Measurements from ENCODE around the gene CBX4. TPM values are rescaled to one million over a fixed set of nuclear protein-coding genes. Genes with fewer than 3 reads are reported as not detected.

The CBX4 gene
- total and polyA plus RNA-seq, 2 of the 13 experiments (the other 11 are each of a cell fraction or from before 2014, with no cell fraction given): 25.8 to 50.8 TPM

GRCh38 chr17:79803997-79804855, 35.0 kb downstream of the CBX4 start (continued):
- TF ChIP-seq KIAA2018 (CRISPR knock-in tag; IDR thresholded peaks at IDR 0.05; ENCODE audit: borderline replicate concordance) (0 out of 2 replicates have a peak, but pooled peaks have one; percentile 68), ZBTB7A (CRISPR knock-in tag; IDR thresholded peaks at IDR 0.05) (peak; percentile 87), MED1 (CRISPR knock-in tag; IDR thresholded peaks at IDR 0.05) (no peak; the same call in 1 of the 2 replicates), ADNP (CRISPR knock-in tag; IDR thresholded peaks at IDR 0.05) (no peak), RBFOX2 (IDR thresholded peaks at IDR 0.05; ENCODE audit: low read depth, low read length) (peak; percentile 60), ZNF33A (CRISPR knock-in tag; IDR thresholded peaks at IDR 0.05; ENCODE audit: borderline replicate concordance) (0 out of 2 replicates have a peak, but pooled peaks have one; percentile 84), ZNF576 (CRISPR knock-in tag; IDR thresholded peaks at IDR 0.05) (peak; percentile 85; the same call in 1 of the 2 replicates), ZNF335 (CRISPR knock-in tag; IDR thresholded peaks at IDR 0.05) (no peak), SIX1 (CRISPR knock-in tag; IDR thresholded peaks at IDR 0.05; ENCODE audit: borderline replicate concordance) (no peak), PBX3 (CRISPR knock-in tag; IDR thresholded peaks at IDR 0.05; ENCODE audit: borderline replicate concordance) (no peak), IKZF5 (CRISPR knock-in tag; IDR thresholded peaks at IDR 0.05) (peak; percentile 74), ETS1 (CRISPR knock-in tag; IDR thresholded peaks at IDR 0.05) (0 out of 2 replicates have a peak, but pooled peaks have one; percentile 79)
